Lung (tissue), 12 donors: Measurements from ENCODE around the gene ATP9A. TPM values are rescaled to one million over a fixed set of nuclear protein-coding genes. Genes with fewer than 3 reads are reported as not detected.

Source experiments
- ATAC-seq: fragments of 200-7000 bp; cut with Tn5 transposase; one replicate; pipeline ENCODE4 v1.9.1; 2020; ENCODE audit warnings: moderate number of reproducible peaks; ENCODE audit not compliant: insufficient read depth, low FRiP score
- DNase-seq, 3 donors: peaks; one replicate each; pipeline ENCODE4 v3.0.0-alpha.2; 2013 to 2017
- H3K27ac ChIP-seq, 2 donors: one replicate each; pipeline ENCODE4 v1.5.1; 2013; ENCODE audit warnings: mild to moderate bottlenecking in 2 of 2, moderate library complexity in 2 of 2, control low read depth in 1 of 2, inconsistent platforms in 1 of 2, low read depth in 1 of 2, low read length in 1 of 2
- H3K27me3 ChIP-seq, 3 donors: one replicate each; pipeline ENCODE4 v1.5.1; 2013; ENCODE audit warnings: low read length in 2 of 3; ENCODE audit not compliant: control insufficient read depth in 3 of 3, insufficient read depth in 3 of 3
- H3K36me3 ChIP-seq, 4 donors: one replicate each; pipeline ENCODE4 v1.5.1; 2013; ENCODE audit warnings: low read length in 4 of 4, mild to moderate bottlenecking in 1 of 4, moderate library complexity in 1 of 4; ENCODE audit not compliant: control insufficient read depth in 4 of 4, insufficient read depth in 4 of 4
- H3K4me1 ChIP-seq, 5 donors: one replicate each; pipeline ENCODE4 v1.5.1; 2013; ENCODE audit warnings: low read length in 5 of 5, mild to moderate bottlenecking in 2 of 5, moderate library complexity in 1 of 5; ENCODE audit not compliant: control insufficient read depth in 5 of 5, insufficient read depth in 5 of 5
- H3K4me3 ChIP-seq: one replicate; pipeline ENCODE4 v1.5.1; 2013; ENCODE audit warnings: mild to moderate bottlenecking, control low read depth, moderate library complexity
- H3K9ac ChIP-seq, 2 donors: one replicate each; pipeline ENCODE4 v1.5.1; 2013; ENCODE audit warnings: low read length in 2 of 2, control low read depth in 1 of 2; ENCODE audit not compliant: insufficient read depth in 1 of 2
- H3K9me3 ChIP-seq, 4 donors: one replicate each; pipeline ENCODE4 v1.5.1; 2013; ENCODE audit warnings: low read length in 3 of 4, mild to moderate bottlenecking in 1 of 4, moderate library complexity in 1 of 4; ENCODE audit not compliant: control insufficient read depth in 4 of 4, insufficient read depth in 3 of 4
- WGBS, 2 donors: extraction: QIAGEN DNeasy Blood & Tissue Kit; methylation state at CpG; one replicate each; pipeline ENCODE4 v1.1.7; 2013; 5-methylcytosine and 5-hydroxymethylcytosine counted together
- polyA plus RNA-seq, 2 donors: library from polyadenylated mRNA; stranded (reverse); fragments of 200-250 nt; gene quantifications; one replicate each; pipeline ENCODE4 v1.2.1, GENCODE V29; 2013
- total RNA-seq, 2 donors: library from RNA; depleted of rRNA in 1 of 2; stranded (reverse); fragments of >200 nt in 1 of 2; gene quantifications; one replicate each; pipeline ENCODE4 v1.2.1, GENCODE V29; 2014 to 2021
- TF ChIP-seq, protein P1 (sequence below): IDR thresholded peaks from 2 replicates; pipeline ENCODE4 v1.5.1; 2012; ENCODE audit warnings: mild to moderate bottlenecking; ENCODE audit errors: control extremely low read depth, extremely low read depth
- donor health status: control.
- donor health status: control.
- donor health status: Bipolar disorder and iron deficiency.
- donor health status: healthy.
- donor health status: DM: yes; HTN: yes; CAD: no.

Gene ATP9A
- total and polyA plus RNA-seq, 4 donors: 3.3 to 43.6 (median 14.9) TPM

DNA sequence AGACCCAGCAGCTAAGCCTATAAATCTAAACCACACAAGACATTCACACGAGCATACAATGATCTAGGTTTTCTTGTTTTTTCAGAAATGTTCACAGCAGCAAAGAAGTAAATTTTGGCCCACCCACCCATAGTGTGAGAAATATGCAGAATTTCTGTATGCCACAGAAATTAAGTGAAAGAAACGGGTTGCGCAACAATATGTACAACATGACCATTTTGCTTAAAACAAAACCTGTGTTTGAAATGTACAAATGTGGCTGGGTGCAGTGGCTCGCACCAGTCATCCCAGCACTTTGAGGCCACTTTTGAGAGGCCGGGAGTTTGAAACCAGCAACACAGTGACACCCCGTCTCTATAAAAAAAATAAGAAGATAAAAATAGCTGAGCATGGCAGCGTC is 24.8 kb upstream of the ATP9A start:
- peak; percentile 24 to 86 (median 72) for DNase-seq
- no peak for ATAC-seq
- Histone ChIP-seq H3K9me3 (no peaks in the 10 kb centered on the region), H3K27me3 (no peaks in the 10 kb centered on the region), H3K27ac (no peak overlapping the region), H3K4me1 (peaks cover 0 to 35% (median 14%) of the 10 kb centered on the region in 5 donors), H3K9ac (no peak overlapping the region), H3K4me3 (no peak overlapping the region), H3K36me3 (peaks cover 0 to 21% (median 10%) of the 10 kb centered on the region in 4 donors)
- 78 to 83% methylated on average over 7 of the region's 7 CpGs for WGBS, 2 donors
- TF ChIP-seq, protein P1, sequence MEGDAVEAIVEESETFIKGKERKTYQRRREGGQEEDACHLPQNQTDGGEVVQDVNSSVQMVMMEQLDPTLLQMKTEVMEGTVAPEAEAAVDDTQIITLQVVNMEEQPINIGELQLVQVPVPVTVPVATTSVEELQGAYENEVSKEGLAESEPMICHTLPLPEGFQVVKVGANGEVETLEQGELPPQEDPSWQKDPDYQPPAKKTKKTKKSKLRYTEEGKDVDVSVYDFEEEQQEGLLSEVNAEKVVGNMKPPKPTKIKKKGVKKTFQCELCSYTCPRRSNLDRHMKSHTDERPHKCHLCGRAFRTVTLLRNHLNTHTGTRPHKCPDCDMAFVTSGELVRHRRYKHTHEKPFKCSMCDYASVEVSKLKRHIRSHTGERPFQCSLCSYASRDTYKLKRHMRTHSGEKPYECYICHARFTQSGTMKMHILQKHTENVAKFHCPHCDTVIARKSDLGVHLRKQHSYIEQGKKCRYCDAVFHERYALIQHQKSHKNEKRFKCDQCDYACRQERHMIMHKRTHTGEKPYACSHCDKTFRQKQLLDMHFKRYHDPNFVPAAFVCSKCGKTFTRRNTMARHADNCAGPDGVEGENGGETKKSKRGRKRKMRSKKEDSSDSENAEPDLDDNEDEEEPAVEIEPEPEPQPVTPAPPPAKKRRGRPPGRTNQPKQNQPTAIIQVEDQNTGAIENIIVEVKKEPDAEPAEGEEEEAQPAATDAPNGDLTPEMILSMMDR: no peak

DNA sequence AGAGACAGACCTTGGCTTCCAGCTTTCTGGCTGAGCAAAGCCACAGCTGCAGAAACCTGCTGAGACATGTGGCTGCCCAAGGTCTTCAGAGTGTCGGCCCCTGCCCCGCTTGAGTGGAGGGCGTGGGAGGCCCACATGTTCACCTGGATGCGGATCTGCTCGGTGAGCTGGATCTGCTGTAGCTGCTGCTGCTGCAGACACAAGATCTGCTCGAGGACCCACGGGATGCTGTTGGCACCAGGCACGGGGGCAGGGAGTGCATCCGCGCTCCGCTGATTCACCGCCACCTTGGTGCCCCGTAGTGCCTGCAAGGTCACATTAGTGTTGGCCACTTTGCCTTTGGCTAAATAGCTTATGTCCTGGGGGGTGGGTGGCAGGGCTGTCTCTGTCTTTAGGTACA is 23.4 kb upstream of the ATP9A start:
- Histone ChIP-seq H3K4me1 (peaks cover 0 to 21% (median 8%) of the 10 kb centered on the region in 5 donors), H3K36me3 (peaks cover 0 to 23% (median 10%) of the 10 kb centered on the region in 4 donors), H3K9ac (no peak overlapping the region), H3K27me3 (no peaks in the 10 kb centered on the region), H3K4me3 (no peak overlapping the region), H3K9me3 (no peaks in the 10 kb centered on the region), H3K27ac (no peak overlapping the region)
- 96 to 97% methylated on average over 13 of the region's 13 CpGs for WGBS, 2 donors
- no peak for DNase-seq
- TF ChIP-seq, protein P1: no peak
- no peak for ATAC-seq

DNA sequence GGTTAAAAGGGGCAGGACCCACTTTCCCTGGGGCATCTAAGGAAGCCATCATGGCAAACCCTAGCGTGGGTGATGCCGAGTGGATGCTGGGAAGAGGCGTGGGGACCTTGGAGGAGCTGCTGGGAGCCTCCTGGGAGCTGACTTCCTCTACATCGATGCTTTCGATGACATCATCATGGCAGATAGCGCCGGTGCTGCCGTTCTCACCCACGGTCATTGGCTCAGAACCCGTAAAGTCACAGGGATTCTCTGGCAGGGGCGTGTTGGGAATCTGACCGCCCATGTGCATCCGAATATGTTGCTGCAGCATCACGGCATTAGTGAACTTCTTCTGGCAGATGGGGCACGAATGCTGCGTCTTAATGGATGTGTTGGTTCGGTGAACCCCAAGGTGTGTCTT is 22.1 kb upstream of the ATP9A start:
- no peak overlapping the region for H3K4me3 ChIP-seq
- no peaks in the 10 kb centered on the region for H3K9me3 ChIP-seq
- H3K27ac ChIP-seq: no peak overlapping the region
- H3K9ac ChIP-seq: no peak overlapping the region
- 96% methylated on average over 17 of the region's 17 CpGs for WGBS, 2 donors
- H3K36me3 ChIP-seq: peaks cover 0 to 27% (median 10%) of the 10 kb centered on the region in 4 donors
- H3K27me3 ChIP-seq: no peaks in the 10 kb centered on the region
- ATAC-seq: no peak
- no peak for DNase-seq
- peaks cover 0 to 11% (median 4%) of the 10 kb centered on the region in 5 donors for H3K4me1 ChIP-seq
- TF ChIP-seq, protein P1: no peak

DNA sequence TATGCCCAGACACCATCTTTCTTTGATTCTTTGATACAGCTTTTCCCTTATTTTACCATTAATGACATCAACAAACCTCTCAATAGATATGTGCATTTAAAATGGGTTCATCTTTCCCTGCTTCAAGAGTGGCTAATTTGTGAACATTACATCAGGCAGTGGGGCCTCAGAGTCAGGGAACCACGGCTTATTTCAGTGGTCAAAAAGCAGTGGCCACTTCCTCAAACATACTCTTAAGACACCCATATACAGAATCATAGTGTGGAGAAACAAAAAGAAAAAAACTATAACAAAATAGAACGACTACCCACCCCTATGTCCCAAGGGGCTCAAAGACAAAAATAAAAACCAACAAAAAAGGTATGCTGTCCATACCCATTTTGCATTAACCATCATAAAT is 21.2 kb upstream of the ATP9A start:
- Histone ChIP-seq H3K27ac (no peak overlapping the region), H3K27me3 (no peaks in the 10 kb centered on the region), H3K36me3 (peaks cover 0 to 29% (median 10%) of the 10 kb centered on the region in 4 donors), H3K9ac (no peak overlapping the region), H3K4me1 (peaks cover 0 to 11% (median 0%) of the 10 kb centered on the region in 5 donors), H3K9me3 (no peaks in the 10 kb centered on the region), H3K4me3 (no peak overlapping the region)
- ATAC-seq: no peak
- 26 to 68% methylated on average over 2 of the region's 2 CpGs for WGBS, 2 donors
- TF ChIP-seq, protein P1: no peak
- DNase-seq: no peak
